Left colon (tissue), 2 donors: ENCODE measurements around the gene MTX1. TPM values are rescaled to one million over a fixed set of nuclear protein-coding genes. Genes with fewer than 3 reads are reported as not detected.

Experiments used
- ATAC-seq: fragments of 200-7000 bp; cut with Tn5 transposase; one replicate; pipeline ENCODE4 v1.9.1; 2020; ENCODE audit warnings: mild to moderate bottlenecking, moderate library complexity
- DNase-seq, 2 donors: peaks; one replicate each; pipeline ENCODE4 v3.0.0-alpha.2; 2020
- intact Hi-C, 2 donors: fragments of 100-400 bp; cut with DNase I in 1 of 2; cut with micrococcal nuclease in 1 of 2; formaldehyde crosslinking; loops; one replicate each; pipeline versions ENCODE4 v1.11.2 to v1.14.0; 2022; cut with DNase I, micrococcal nuclease
- total RNA-seq, 2 donors: library from RNA; stranded (reverse); fragmentation: NEBNext Ultra II Directional; extraction: Animal tissue kit (Norgen Biotek cat#: 25700); gene quantifications; one replicate each; pipeline ENCODE4 v1.2.1, GENCODE V29; 2021
- donor health status: DM: no; HTN: no; CAD: no.
- donor health status: DM: yes; HTN: yes; CAD: no.

Gene MTX1
- total RNA-seq, 2 donors from 2014 or later: 36.3 to 46.4 TPM

DNA sequence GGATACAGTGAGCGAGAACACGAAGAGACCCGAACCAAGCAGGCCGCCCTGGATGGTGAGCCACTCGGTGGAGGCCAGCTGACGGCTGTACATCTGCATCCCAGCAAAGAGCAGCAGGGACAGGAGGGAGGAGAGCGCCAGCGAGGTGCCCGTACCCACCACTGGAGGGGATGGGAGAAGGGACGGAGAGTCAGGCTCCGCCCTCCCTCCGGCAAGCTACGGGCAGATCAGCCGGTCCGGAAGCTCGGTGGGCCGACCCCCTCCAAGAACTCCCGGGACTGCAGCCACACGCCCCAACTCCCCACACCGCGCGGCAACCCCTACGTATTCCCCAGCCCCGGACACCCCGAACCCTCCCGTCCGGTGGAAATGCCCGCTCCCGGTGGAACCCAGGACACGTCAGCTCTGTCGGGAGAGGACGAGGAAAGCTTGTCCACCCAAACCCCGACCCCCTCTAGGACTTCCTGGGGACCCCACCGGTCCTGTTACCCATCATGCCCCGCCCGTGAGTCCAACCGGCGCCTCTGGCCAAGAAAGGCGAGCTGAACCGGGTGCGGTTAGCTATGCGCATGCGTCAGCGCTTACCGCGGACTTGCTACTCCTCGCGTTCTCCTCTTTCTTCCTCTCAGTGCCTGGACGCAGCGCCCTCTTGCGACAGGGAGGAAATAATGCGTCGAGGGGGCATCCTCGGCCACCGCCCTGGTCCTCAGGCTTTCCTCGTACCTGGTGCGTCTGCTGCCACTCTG, 35.6 kb upstream of the MTX1 start, which contains the start of gene KRTCAP2:
Gene KRTCAP2, minus strand, starts transcription at position 573 of the 746 bp plus-strand sequence. Its CDS starts 80 bp downstream, at position 493.
- ATAC-seq (peak; percentile 76), DNase-seq (peak; percentile 94 to 96)
- intact Hi-C loops: loop anchor here in 1 of 2 donors (5.0 kb wide), 1 partner anchor 81 kb away; no protein-coding TSS in a partner anchor

DNA sequence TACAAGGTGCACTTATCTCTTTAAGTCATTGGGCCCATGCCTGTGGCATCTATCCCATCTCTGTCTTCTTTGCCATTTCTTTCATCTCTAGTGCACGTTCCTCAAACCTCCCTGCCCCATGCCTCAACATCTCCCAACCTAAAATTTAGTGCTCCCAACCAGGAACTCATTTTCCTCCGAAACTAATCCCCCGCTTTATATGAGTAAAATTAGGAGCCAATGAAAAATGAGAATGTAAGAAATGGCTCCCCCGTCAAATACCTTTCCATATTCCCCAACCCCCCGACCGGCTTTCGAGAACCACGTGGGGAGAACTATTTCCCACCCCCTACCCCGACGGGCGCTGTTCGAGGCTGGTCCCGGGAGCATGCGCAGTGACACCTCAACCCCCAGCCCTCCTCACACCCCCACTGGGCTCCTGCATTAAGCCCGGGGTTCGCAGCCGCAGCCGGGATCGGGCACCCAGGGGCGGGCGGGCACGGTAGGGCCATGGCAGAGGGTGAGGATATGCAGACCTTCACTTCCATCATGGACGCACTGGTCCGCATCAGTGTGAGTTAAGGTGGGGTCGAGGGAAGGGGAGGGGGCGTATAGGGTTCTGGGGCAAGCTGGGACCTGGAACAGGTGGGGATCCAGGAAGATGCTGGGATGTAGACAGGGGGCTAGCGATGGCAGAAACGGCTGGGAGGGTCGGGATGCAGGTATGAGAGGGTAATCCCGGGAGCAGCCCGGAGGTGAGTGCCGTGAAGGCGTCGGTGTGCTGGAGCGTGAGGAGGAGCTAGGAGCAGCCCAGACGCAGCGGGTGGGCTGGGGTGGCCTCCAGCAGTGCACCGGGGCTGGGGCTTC, 34.8 kb upstream of the MTX1 start, which contains the start of gene TRIM46:
Gene TRIM46, plus strand, starts transcription at position 372 of the 846 bp plus-strand sequence. Its CDS starts 118 bp downstream, at position 490.
- no peak for ATAC-seq
- intact Hi-C loops: loop anchor here in 1 of 2 donors (5.0 kb wide), 1 partner anchor 81 kb away; no protein-coding TSS in a partner anchor
- peak; percentile 44 to 45 for DNase-seq

DNA sequence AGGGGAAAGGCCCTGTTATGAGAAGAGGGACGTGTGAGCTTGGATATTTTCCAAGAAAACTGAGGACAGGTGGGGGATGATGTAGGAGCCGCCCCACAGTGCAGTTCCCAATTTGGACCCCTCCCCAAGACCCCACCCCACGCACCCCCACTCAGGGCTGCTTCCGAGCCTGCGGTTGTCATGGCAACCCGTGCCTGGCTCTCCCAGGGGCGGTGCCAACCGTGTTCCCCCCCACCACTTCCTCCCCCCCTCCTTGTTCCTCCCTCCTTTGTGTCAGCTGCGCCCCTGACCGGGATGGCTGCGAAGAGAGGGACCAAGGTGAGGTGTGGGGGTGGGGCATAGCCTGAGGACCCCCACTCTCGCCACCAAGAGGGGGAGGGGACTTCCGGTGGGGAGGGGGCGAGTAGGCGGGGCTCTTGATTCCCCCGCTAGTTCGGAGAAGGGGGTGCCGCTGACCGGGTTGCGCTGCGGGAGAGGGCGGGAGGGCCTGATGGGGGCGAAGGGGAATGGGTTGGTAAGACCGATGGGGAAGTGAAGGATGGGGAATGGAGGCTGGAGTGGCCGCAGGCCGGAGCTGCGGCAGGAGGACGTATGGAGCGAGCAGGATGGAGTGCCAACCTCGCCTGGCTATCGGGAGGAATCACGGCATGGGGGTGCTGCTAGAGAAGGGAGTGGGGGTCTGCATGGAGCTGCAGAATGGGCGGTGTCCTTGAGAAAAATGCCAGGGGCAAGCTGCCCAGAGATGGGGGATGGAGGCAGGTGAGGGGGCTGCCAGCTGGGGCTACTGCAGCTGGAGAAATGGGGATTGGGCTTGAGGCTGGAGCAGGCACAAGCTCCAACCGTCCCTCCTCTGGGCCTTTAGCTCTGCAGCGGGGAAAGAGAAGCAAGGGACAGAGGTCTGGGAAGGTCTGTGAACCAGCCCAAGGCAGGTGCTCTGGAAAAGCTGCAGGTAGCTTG, 33.9 kb upstream of the MTX1 start:
- no peak for ATAC-seq
- intact Hi-C loops: loop anchor here in 1 of 2 donors (5.0 kb wide), 1 partner anchor 82 kb away; no protein-coding TSS in a partner anchor
- DNase-seq: peak; percentile 35 to 48

DNA sequence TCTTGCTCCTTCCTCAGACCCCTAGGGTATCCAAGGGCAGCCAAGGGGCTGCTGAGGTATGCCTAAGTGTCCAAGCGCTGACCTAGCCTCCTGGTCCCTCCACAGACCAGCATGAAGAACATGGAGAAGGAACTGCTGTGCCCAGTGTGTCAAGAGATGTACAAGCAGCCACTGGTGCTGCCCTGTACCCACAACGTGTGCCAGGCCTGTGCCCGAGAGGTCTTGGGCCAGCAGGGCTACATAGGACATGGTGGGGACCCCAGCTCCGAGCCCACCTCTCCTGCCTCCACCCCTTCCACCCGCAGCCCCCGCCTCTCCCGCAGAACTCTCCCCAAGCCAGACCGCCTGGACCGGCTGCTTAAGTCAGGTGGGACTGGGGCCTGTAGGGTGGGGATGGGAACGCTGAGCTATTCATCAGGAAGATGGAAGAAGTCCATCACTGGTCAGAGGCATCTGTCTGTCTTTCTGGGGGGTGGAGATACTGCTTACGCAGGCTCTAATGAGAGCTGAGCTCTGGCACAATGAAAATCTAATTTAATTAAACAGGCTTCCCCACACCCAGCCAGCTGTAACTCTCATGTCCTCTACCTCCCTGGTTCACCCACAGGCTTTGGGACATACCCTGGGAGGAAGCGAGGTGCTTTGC, 33.1 kb upstream of the MTX1 start:
- DNase-seq: peak in 1 of 2 donors; percentile 32
- intact Hi-C loops: no loop called here
- no peak for ATAC-seq

DNA sequence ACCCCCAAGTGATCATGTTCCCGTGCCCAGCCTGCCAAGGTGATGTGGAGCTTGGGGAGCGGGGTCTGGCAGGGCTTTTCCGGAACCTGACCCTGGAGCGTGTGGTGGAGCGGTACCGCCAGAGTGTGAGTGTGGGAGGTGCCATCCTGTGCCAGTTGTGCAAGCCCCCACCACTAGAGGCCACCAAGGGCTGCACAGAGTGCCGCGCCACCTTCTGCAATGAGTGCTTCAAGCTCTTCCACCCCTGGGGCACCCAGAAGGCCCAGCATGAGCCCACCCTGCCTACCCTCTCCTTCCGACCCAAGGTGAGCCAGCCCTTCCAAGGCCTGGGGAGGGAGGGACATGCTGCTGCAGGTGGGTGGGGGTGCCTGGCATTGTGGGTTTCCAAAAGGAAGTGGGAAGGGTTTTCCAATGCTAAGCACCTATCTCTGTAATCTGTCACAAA, 32.5 kb upstream of the MTX1 start:
- peak; percentile 13 for ATAC-seq
- intact Hi-C loops: no loop called here
- peak; percentile 32 to 46 for DNase-seq

DNA sequence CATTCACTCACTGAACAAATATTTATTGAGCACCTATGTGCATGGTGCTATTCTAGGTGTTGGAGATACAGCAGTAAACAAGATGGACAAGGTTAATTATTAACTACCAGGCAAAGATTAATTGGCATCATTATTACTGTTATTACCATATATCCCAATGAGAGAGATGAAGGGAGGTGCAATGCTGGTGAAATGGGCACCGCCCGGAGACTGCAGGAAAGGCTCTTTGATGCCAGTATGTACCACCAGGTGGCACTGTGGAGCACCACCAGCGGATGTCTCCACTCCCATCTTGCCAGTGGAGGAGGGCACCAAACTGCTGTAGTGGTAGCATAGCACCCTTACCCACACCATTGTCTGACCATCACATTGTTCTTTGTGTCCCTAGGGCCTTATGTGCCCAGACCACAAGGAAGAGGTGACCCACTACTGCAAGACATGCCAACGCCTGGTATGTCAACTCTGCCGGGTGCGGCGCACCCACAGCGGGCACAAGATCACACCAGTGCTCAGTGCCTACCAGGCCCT, 31.9 kb upstream of the MTX1 start:
- ATAC-seq (peak; percentile 62), DNase-seq (peak; percentile 79 to 94)
- intact Hi-C loops: no loop called here

DNA sequence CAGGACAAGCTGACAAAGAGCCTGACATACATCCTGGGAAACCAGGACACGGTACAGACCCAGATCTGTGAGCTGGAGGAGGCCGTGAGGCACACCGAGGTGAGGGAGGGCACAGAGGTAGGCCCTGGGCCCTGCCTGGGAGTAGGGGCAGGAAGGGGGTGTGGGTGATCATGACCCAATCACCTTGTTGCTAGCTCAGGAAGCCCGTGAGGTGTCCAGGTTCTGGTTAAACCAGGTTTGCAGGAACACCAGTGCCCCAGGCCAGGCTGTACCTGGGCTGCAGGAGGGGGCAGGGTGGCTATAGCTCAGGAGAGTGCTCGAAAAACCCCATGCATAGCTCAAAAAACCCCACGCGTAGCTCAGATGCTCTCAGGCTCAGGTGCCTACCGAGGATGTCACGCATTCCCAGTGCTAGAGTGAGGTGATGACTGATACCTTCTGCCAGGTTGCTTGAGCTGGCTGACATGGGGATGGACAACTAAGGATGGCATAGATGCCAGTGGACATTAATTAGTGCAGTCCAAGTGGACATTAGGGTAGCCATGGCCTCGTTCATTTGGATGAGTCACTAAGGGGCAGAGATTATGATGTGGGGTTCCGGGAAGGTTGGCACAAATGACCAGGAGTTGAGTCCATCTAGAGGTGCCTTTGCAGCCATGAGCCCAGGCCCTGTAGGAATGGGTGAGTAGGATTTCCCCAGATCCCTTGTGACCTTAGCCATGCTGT, 31.1 kb upstream of the MTX1 start:
- DNase-seq: peak in 1 of 2 donors; percentile 25
- intact Hi-C loops: no loop called here
- ATAC-seq: no peak

DNA sequence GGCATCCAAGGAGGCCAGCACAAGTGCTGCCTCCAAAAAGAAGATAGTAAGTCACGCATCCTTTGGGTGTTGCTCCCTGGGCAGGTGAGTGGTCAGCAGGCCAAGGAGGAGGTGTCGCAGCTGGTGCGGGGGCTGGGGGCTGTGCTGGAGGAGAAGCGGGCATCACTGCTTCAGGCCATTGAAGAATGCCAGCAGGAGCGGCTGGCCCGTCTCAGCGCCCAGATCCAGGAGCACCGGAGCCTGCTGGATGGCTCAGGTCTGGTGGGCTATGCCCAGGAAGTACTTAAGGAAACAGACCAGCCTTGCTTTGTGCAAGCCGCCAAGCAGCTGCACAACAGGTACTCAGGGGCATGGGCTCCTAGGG, 30.6 kb upstream of the MTX1 start:
- DNase-seq: no peak
- no peak for ATAC-seq
- intact Hi-C loops: no loop called here

DNA sequence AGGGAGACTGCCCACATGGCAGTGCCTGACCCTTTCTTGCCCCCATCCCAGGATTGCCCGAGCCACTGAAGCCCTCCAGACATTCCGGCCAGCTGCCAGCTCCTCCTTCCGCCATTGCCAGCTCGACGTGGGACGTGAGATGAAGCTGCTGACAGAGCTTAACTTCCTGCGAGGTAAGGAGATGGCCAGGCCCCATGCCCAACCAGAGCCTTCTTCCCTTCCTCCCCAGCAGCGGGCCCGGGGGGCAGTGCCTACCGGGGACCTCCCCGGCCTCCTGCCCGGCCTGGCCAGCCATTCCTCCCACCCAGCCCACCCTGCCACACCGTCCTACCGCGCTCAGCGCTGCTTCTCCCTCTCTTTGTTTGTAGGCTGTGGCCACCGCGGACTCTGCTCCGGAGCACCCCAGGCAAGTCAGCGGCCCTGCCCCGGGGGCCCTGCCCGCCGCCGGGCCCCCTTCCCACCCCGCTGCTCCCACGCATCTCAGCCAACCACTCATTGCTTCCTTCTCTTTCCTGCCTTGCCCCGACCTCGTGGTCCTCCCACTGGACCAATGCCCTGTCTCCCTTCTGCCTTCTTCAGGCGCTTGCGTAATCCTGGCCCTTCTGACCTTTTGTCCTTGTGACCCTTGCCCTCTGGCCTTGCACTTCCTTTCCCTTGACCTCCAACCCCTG, 29.9 kb upstream of the MTX1 start:
- intact Hi-C loops: no loop called here
- ATAC-seq (no peak), DNase-seq (no peak)

DNA sequence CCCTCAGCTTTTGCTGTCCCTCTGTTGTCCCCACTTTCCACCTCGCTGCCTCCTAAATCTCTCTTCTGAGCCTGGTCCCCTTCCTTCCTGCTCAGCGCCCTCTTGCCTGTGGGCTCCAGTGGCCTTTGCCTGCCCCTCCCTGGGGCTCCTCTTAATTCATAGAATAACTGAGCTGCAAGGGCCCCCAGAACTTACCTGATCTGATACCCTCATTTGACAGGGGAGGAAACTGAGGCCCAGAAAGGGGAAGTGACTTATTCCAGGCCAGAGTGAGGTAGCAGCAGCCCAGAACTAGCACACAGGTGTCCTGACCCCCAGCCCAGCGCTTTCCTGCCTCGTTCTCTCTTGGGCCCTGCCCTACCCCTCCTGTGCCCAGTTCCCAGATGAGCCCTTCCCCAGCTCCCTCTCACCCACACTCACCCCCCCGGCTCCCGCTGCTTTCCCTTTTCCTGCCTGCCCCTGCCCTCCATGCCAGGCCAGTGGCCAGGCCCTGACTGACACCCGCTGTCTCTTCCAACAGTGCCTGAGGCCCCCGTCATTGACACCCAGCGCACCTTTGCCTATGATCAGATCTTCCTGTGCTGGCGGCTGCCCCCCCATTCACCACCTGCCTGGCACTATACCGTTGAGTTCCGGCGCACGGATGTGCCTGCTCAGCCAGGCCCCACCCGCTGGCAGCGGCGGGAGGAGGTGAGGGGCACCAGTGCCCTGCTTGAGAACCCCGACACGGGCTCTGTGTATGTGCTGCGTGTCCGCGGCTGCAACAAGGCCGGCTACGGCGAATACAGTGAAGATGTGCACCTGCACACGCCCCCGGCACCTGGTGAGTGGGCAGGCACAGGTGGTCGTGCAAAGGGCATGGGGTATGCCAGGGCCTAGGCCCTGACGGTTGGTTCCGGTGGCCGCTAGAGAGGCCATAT, 29.1 kb upstream of the MTX1 start:
- intact Hi-C loops: no loop called here
- DNase-seq: no peak
- no peak for ATAC-seq

DNA sequence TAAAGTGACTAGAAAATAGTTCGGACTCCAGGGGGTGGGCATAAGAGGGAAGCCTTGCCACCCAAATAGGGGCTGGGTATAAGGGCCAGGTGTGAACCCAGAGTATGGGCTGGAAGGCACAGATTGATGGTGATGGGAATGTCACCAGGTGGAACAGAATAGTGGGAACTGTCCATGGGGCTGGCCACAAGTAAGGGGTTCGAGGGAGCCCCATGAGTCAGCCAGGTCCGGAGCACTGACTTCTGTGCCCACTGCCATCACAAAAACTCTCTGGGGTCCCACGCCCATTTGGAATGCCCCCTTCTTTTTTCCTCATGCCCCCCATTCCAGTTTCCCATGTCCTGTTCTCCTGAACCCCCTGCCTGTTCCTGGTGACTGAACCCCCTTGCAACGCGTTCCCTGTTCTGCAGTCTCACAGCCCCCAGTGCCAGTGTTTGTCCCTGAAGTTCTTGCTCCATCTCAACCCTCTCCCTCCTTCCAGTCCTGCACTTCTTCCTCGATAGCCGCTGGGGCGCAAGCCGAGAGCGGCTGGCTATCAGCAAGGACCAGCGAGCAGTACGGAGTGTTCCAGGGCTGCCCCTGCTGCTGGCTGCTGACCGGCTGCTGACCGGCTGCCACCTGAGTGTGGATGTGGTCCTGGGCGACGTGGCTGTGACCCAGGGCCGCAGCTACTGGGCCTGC, 27.0 kb upstream of the MTX1 start:
- ATAC-seq (no peak), DNase-seq (peak in 1 of 2 donors; percentile 24)
- intact Hi-C loops: no loop called here

DNA sequence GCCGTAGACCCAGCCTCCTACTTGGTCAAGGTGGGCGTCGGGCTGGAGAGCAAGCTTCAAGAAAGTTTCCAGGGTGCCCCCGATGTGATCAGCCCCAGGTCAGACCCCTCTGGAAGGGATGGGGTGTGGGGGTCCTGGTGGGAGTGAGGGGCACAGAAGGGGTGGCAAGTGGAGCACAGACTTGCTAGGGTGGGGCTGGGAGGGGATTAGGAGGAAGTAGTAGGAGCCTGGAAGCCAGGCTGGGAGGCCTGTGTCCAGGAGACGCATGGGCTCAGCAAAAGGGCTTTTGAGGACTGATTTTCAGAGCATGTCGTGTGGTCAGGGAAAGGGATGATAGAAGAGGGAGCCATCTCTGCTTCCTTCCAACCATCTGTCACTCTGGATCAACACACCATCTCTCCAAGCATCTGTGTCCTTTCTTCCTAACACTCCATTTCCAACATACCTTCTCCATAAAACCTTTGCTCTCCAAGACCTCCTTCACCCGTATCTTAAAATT, 26.4 kb upstream of the MTX1 start:
- intact Hi-C loops: no loop called here
- peak in 1 of 2 donors; percentile 23 for DNase-seq
- ATAC-seq: no peak

DNA sequence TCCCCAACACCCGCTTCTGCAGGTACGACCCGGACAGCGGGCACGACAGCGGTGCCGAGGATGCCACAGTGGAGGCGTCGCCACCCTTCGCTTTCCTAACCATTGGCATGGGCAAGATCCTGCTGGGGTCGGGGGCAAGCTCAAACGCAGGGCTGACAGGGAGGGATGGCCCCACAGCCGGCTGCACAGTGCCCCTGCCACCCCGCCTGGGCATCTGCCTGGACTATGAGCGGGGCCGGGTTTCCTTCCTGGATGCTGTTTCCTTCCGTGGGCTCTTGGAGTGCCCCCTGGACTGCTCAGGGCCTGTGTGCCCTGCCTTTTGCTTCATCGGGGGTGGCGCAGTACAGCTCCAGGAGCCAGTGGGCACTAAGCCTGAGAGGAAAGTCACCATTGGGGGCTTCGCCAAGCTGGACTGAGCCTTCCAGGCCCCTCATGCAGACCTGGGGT, 24.7 kb upstream of the MTX1 start:
- intact Hi-C loops: no loop called here
- DNase-seq (peak in 1 of 2 donors; percentile 27), ATAC-seq (no peak)

DNA sequence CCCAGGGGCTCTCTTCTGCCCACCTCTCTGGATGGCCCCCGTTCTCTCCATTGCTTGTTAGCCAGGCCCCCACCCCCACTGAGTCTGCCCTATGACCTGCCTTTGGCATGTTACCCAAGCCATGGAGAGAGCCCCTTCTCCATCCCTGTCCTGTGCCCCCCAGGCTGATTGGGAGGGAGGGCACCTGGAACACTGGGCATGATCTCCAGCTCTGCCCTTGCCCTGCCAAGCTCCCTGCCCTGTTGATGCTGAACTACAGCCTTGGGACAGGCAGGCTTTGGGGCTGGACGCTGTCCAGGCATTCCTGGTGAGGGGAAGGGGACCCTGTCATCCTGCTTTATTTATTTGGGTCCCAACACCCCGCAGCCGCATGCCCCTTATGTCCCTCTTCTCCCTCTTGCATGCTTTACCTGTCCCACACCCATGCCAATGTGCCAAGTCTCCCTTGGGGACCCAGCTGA, 24.1 kb upstream of the MTX1 start:
- ATAC-seq (no peak), DNase-seq (peak in 1 of 2 donors; percentile 27)
- intact Hi-C loops: no loop called here
